Measurements from ENCODE around the gene RAD21L1. TPM values are rescaled to one million over a fixed set of nuclear protein-coding genes. Genes with fewer than 3 reads are reported as not detected.

Gene RAD21L1
- polyA plus RNA-seq, 1 donor from 2014 or later = not detected

GRCh38 chr20:1204576-1204975 lies 21.3 kb upstream of the RAD21L1 start:
- no peaks in the 10 kb centered on the region for H3K36me3 ChIP-seq (ENCODE audit: insufficient read depth, low read length)
- H3K4me2 ChIP-seq (ENCODE audit: low read length) = no peak overlapping the region
- H3K9ac ChIP-seq (ENCODE audit: low read length) = no peak overlapping the region
- H3K27me3 ChIP-seq (ENCODE audit: insufficient read depth, low read depth, low read length) = no peaks in the 10 kb centered on the region
- no peak overlapping the region for H2AFZ ChIP-seq (ENCODE audit: low read depth, low read length)
- H3K9me3 ChIP-seq (ENCODE audit: low read length) = no peaks in the 10 kb centered on the region
- H3K4me3 ChIP-seq (ENCODE audit: low read length) = no peak overlapping the region
- no peaks in the 10 kb centered on the region for H3K79me2 ChIP-seq (replicated peaks; ENCODE audit: insufficient read depth, low read length)
- H3K27ac ChIP-seq (ENCODE audit: low read length) = no peak overlapping the region
- no peaks in the 10 kb centered on the region for H4K20me1 ChIP-seq (ENCODE audit: insufficient read depth)
- no peaks in the 10 kb centered on the region for H3K9me2 ChIP-seq (ENCODE audit: insufficient read depth, low read length)
- TF ChIP-seq MXI1 (conservative IDR thresholded peaks at IDR 0.05; ENCODE audit: poor library complexity, severe bottlenecking) (no peak), SMC3 (conservative IDR thresholded peaks at IDR 0.05; ENCODE audit: poor library complexity) (no peak), EP300 (conservative IDR thresholded peaks at IDR 0.05; ENCODE audit: poor library complexity, severe bottlenecking) (no peak), EZH2 (IDR thresholded peaks at IDR 0.05; ENCODE audit: borderline replicate concordance, insufficient read depth, low read length, poor library complexity, severe bottlenecking) (no peak), RAD21 (conservative IDR thresholded peaks at IDR 0.05) (no peak), REST (IDR thresholded peaks at IDR 0.05; ENCODE audit: borderline replicate concordance) (no peak), POLR2AphosphoS5 (IDR thresholded peaks at IDR 0.05) (no peak)
- H3F3A ChIP-seq (ENCODE audit: insufficient read depth, low read length, poor library complexity, severe bottlenecking) = no peaks in the 10 kb centered on the region

GRCh38 chr20:1205802-1206201 lies 20.0 kb upstream of the RAD21L1 start:
- no peaks in the 10 kb centered on the region for H4K20me1 ChIP-seq (ENCODE audit: insufficient read depth)
- no peaks in the 10 kb centered on the region for H3K27me3 ChIP-seq (ENCODE audit: insufficient read depth, low read depth, low read length)
- no peaks in the 10 kb centered on the region for H3F3A ChIP-seq (ENCODE audit: insufficient read depth, low read length, poor library complexity, severe bottlenecking)
- H3K4me3 ChIP-seq (ENCODE audit: low read length) = no peak overlapping the region
- no peaks in the 10 kb centered on the region for H3K36me3 ChIP-seq (ENCODE audit: insufficient read depth, low read length)
- H2AFZ ChIP-seq (ENCODE audit: low read depth, low read length) = no peak overlapping the region
- no peak overlapping the region for H3K27ac ChIP-seq (ENCODE audit: low read length)
- no peak overlapping the region for H3K4me2 ChIP-seq (ENCODE audit: low read length)
- no peak for TF ChIP-seq CTCF (IDR thresholded peaks at IDR 0.05; ENCODE audit: poor library complexity, severe bottlenecking)
- TF ChIP-seq POLR2AphosphoS5 (IDR thresholded peaks at IDR 0.05) = no peak
- no peak for TF ChIP-seq RAD21 (conservative IDR thresholded peaks at IDR 0.05)
- TF ChIP-seq SMC3 (conservative IDR thresholded peaks at IDR 0.05; ENCODE audit: poor library complexity) = no peak
- no peak for TF ChIP-seq REST (IDR thresholded peaks at IDR 0.05; ENCODE audit: borderline replicate concordance)
- TF ChIP-seq EP300 (conservative IDR thresholded peaks at IDR 0.05; ENCODE audit: poor library complexity, severe bottlenecking) = no peak
- TF ChIP-seq EZH2 (IDR thresholded peaks at IDR 0.05; ENCODE audit: borderline replicate concordance, insufficient read depth, low read length, poor library complexity, severe bottlenecking) = no peak
- no peak for TF ChIP-seq TAF1 (IDR thresholded peaks at IDR 0.05; ENCODE audit: low read depth)
- TF ChIP-seq MXI1 (conservative IDR thresholded peaks at IDR 0.05; ENCODE audit: poor library complexity, severe bottlenecking) = no peak
- no peaks in the 10 kb centered on the region for H3K79me2 ChIP-seq (replicated peaks; ENCODE audit: insufficient read depth, low read length)
- H3K9me2 ChIP-seq (ENCODE audit: insufficient read depth, low read length) = no peaks in the 10 kb centered on the region
- no peak overlapping the region for H3K9ac ChIP-seq (ENCODE audit: low read length)
- H3K9me3 ChIP-seq (ENCODE audit: low read length) = no peaks in the 10 kb centered on the region

Measured in neural cell (in vitro differentiated cells).